ENCODE measurements around the gene CCDC59.

CCDC59 gene, protein sequence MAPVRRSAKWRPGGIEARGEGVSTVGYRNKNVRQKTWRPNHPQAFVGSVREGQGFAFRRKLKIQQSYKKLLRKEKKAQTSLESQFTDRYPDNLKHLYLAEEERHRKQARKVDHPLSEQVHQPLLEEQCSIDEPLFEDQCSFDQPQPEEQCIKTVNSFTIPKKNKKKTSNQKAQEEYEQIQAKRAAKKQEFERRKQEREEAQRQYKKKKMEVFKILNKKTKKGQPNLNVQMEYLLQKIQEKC

DNA sequence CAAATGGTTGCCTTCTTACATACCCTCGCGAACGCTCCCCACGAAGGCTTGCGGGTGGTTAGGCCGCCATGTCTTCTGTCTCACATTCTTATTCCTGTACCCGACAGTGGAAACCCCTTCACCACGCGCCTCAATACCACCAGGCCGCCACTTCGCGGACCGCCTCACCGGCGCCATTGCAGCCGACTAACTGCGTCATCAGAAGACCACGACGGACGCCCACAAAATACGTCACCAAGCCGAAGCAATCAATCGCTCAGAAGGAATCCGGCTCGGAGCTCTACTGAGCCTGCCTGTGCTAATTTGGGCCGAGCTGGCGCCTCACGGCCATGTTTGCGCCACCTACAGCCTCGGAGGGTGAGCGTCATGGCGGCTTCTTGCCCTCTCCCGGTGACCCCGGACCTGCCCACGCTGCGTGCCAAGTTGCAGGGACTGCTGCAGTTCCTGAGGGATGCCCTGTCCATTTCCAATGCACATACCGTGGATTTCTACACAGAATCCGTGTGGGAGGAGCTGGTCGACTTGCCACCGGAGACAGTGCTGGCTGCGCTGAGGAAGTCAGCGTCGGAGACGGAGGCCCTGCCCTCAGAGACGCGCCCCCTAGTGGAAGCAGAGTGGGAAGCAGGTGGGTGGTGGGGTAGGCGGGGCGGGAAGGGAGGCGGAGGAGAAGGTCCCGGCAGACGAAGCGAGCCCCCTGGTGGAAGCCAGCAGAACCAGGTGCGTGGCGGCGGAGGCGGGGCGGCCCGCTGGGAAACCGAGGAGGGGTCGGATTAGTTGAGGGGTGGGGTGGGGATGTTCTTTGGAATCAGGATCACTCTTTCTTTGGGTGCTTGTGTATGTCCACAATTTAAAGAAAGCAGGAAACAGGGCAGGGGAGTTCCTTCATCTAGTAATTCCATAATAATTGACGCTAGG, at the start of gene CCDC59, which contains the start of gene METTL25:
Gene CCDC59, minus strand, starts transcription at position 188 of the 915 bp plus-strand sequence. Its CDS starts 11 bp downstream, at position 177.
Gene METTL25, plus strand, starts transcription at position 330 of the 915 bp plus-strand sequence. Its CDS starts 37 bp downstream, at position 367.
- DNase-seq (ENCODE audit: low read depth) = peak; percentile 97
- TF ChIP-seq POLR2A (IDR thresholded peaks at IDR 0.05; ENCODE audit: extremely low read depth, insufficient read length) (peak; percentile 70), CTCF (IDR thresholded peaks at IDR 0.05; ENCODE audit: low read depth, low read length) (peak; percentile 64), MYC (IDR thresholded peaks at IDR 0.05; ENCODE audit: low read depth, low read length) (peak; percentile 80)
- TF ChIP-seq, protein P1, sequence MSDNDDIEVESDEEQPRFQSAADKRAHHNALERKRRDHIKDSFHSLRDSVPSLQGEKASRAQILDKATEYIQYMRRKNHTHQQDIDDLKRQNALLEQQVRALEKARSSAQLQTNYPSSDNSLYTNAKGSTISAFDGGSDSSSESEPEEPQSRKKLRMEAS (IDR thresholded peaks at IDR 0.05; ENCODE audit: low read depth, low read length) = peak; percentile 70

GRCh38 chr12:82407481-82407880, 49.3 kb upstream of the CCDC59 start:
- TF ChIP-seq, protein P1 (IDR thresholded peaks at IDR 0.05; ENCODE audit: low read depth, low read length) = no peak
- TF ChIP-seq CTCF (IDR thresholded peaks at IDR 0.05; ENCODE audit: low read depth, low read length) = no peak
- TF ChIP-seq POLR2A (IDR thresholded peaks at IDR 0.05; ENCODE audit: extremely low read depth, insufficient read length) = no peak
- TF ChIP-seq MYC (IDR thresholded peaks at IDR 0.05; ENCODE audit: low read depth, low read length) = no peak
- DNase-seq (ENCODE audit: low read depth) = no peak
- no peak overlapping the region for H3K4me3 ChIP-seq (ENCODE audit: low read depth, low read length)

More for the DNA sequence above, at the start of gene CCDC59, which contains the start of gene METTL25:
- H3K4me3 ChIP-seq (ENCODE audit: low read depth, low read length) = peak within 1 kb of the TSS; percentile 86

GRCh38 chr12:82406651-82407050, 48.5 kb upstream of the CCDC59 start:
- no peak for DNase-seq (ENCODE audit: low read depth)
- no peak overlapping the region for H3K4me3 ChIP-seq (ENCODE audit: low read depth, low read length)
- TF ChIP-seq CTCF (IDR thresholded peaks at IDR 0.05; ENCODE audit: low read depth, low read length) = no peak
- no peak for TF ChIP-seq MYC (IDR thresholded peaks at IDR 0.05; ENCODE audit: low read depth, low read length)
- TF ChIP-seq POLR2A (IDR thresholded peaks at IDR 0.05; ENCODE audit: extremely low read depth, insufficient read length) = no peak
- TF ChIP-seq, protein P1 (IDR thresholded peaks at IDR 0.05; ENCODE audit: low read depth, low read length) = no peak

DNA sequence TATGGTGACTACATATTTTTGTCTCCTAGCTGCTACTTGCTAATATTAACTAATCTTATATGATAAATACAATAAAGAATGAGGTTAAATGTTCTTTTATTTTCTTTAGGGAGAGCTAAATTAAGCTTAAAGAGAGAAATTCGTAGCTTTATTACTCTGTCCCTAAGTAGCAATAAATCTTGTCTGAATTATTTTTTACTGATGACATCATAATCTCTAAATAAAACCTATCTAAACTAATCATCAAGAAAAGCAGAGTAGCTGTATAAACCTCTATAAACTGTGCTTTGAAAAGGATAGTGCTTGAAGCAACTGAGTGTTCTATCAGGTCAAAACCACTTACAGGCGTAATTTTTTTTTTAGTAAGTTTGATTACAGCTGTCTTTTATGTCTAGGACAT, 42.6 kb upstream of the CCDC59 start:
- no peak overlapping the region for H3K4me3 ChIP-seq (ENCODE audit: low read depth, low read length)
- no peak for DNase-seq (ENCODE audit: low read depth)
- TF ChIP-seq POLR2A (IDR thresholded peaks at IDR 0.05; ENCODE audit: extremely low read depth, insufficient read length) (no peak), MYC (IDR thresholded peaks at IDR 0.05; ENCODE audit: low read depth, low read length) (no peak), CTCF (IDR thresholded peaks at IDR 0.05; ENCODE audit: low read depth, low read length) (no peak)
- TF ChIP-seq, protein P1 (IDR thresholded peaks at IDR 0.05; ENCODE audit: low read depth, low read length) = no peak

DNA sequence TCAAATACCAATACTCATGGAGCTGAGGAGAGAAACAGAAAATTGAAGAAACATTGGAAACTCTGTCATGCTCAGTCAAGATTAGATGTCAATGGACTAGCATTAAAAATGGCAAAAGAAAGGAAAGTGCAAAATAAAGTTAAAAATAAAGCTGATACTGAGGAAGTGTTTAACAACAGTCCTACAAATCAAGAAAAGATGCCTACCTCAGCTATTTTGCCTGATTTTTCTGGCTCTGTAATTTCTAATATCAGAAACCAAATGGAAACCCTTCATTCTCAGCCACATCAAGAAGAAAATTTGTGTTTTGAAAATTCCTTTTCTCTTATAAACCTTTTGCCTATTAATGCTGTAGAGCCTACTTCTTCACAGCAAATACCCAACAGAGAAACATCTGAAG, 40.7 kb upstream of the CCDC59 start:
- DNase-seq (ENCODE audit: low read depth) = no peak
- no peak overlapping the region for H3K4me3 ChIP-seq (ENCODE audit: low read depth, low read length)
- TF ChIP-seq, protein P1 (IDR thresholded peaks at IDR 0.05; ENCODE audit: low read depth, low read length) = no peak
- TF ChIP-seq MYC (IDR thresholded peaks at IDR 0.05; ENCODE audit: low read depth, low read length) (no peak), POLR2A (IDR thresholded peaks at IDR 0.05; ENCODE audit: extremely low read depth, insufficient read length) (no peak), CTCF (IDR thresholded peaks at IDR 0.05; ENCODE audit: low read depth, low read length) (no peak)
